ENCODE results near the gene TIMELESS. TPM values are rescaled to one million over a fixed set of nuclear protein-coding genes. Genes with fewer than 3 reads are reported as not detected.

Gene TIMELESS
- total RNA-seq, 4 donors from 2014 or later: 1.9 to 4.6 (median 2.5) TPM

DNA sequence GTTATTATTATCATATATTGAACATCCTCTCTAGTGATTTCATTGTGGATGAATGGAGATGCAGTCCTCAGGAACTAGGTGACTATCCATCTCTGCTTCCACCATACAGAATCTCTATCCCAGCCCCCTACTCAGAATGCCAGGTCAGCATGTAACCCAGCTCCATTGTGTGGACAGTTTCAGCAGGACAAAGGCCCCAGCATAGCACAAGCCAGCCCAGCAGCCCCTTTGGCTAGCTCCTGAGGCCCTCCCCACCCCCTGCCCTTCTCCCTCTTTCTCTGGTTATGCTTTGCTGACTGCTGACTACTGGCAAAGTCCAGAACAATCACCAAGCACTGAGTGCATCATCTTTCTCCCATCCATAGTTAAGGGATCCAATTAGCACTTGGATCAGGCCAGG is 13.3 kb upstream of the TIMELESS start:
- ATAC-seq: no peak
- in situ Hi-C loops (cut with MboI; ENCODE audit: low sequenced_read_pairs in 4 of 4): loop anchor here in 3 of 4 donors (10.0 to 25.0 kb wide), 4 partner anchors 98 to 275 kb away; partner anchors contain the start of genes APOF (in 1 of the 3), SMARCC2 (in 1 of the 3) and STAT2 (in 1 of the 3)
- no peaks in the 10 kb centered on the region for H3K27me3 ChIP-seq

DNA sequence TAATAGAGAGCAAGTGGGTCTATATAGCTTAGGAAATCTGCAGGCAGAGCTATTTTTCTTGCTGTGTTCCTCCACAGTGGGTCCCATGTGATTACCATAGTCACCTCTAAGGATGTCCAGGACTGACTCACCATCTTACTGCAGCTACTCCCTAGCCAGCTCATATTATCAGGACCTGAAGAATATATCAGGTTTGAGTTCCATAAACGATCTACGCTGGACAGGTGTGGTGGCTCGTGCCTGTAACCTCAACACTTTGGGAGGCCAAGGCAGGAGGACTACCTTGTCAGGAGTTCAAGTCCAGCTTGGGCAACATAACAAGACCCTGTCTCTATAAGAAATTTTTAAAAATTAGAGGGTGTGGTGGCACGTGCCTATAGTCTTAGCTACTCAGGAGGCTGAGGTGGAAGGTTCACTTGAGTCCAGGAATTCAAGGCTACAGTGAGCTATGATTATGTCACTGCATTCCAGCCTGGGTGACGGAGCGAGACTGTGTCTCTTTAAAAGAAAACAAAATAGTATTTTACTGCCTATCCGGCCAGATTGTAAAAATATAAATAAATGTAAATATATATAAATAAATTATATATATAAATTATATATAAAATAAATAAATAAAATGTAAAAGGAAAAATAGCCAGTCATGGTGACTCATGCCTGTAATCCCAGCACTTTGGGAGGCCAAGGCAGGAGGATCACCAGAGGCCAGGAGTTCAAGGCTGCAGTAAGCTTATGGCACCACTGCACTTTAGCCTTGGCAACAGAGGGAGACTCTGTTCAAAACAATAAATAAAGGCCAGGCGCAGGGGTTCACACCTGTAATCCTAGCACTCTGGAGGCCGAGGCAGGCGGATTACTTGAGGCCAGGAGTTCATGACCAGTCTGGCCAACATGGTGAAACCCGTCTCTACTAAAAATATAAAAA is 12.3 kb upstream of the TIMELESS start:
- no peaks in the 10 kb centered on the region for H3K27me3 ChIP-seq
- no peak overlapping the region for H3K4me3 ChIP-seq
- no peaks in the 10 kb centered on the region for H3K9me3 ChIP-seq
- intact Hi-C loops (cut with DNase I; ENCODE audit: low total_unique reads) (loop anchor here (10.0 kb wide), 1 partner anchor 237 kb away; the partner anchor contains the start of genes NABP2 and RNF41), in situ Hi-C loops (cut with MboI; ENCODE audit: low sequenced_read_pairs in 4 of 4) (loop anchor here in 3 of 4 donors (10.0 to 25.0 kb wide), 4 partner anchors 97 to 274 kb away; partner anchors contain the start of genes APOF (in 1 of the 3), SMARCC2 (in 1 of the 3) and STAT2 (in 1 of the 3))
- DNase-seq (no peak), ATAC-seq (no peak)
- no peaks in the 10 kb centered on the region for H3K4me1 ChIP-seq
- H3K36me3 ChIP-seq: no peaks in the 10 kb centered on the region
- TF ChIP-seq, protein P1, sequence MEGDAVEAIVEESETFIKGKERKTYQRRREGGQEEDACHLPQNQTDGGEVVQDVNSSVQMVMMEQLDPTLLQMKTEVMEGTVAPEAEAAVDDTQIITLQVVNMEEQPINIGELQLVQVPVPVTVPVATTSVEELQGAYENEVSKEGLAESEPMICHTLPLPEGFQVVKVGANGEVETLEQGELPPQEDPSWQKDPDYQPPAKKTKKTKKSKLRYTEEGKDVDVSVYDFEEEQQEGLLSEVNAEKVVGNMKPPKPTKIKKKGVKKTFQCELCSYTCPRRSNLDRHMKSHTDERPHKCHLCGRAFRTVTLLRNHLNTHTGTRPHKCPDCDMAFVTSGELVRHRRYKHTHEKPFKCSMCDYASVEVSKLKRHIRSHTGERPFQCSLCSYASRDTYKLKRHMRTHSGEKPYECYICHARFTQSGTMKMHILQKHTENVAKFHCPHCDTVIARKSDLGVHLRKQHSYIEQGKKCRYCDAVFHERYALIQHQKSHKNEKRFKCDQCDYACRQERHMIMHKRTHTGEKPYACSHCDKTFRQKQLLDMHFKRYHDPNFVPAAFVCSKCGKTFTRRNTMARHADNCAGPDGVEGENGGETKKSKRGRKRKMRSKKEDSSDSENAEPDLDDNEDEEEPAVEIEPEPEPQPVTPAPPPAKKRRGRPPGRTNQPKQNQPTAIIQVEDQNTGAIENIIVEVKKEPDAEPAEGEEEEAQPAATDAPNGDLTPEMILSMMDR (IDR thresholded peaks at IDR 0.05 in 4 of 5, conservative IDR thresholded peaks at IDR 0.05 in 1 of 5): no peak
- TF ChIP-seq POLR2A (IDR thresholded peaks at IDR 0.05): no peak
- H3K27ac ChIP-seq: no peak overlapping the region

More for the DNA sequence above, 13.3 kb upstream of the TIMELESS start:
- Histone ChIP-seq H3K36me3 (no peaks in the 10 kb centered on the region), H3K4me1 (no peaks in the 10 kb centered on the region), H3K9me3 (no peaks in the 10 kb centered on the region), H3K27ac (no peak overlapping the region), H3K4me3 (no peak overlapping the region)
- no peak for TF ChIP-seq POLR2A (IDR thresholded peaks at IDR 0.05)
- TF ChIP-seq, protein P1 (IDR thresholded peaks at IDR 0.05 in 4 of 5, conservative IDR thresholded peaks at IDR 0.05 in 1 of 5): no peak
- DNase-seq: no peak
- intact Hi-C loops (cut with DNase I; ENCODE audit: low total_unique reads): loop anchor here (10.0 kb wide), 1 partner anchor 238 kb away; the partner anchor contains the start of genes NABP2 and RNF41

DNA sequence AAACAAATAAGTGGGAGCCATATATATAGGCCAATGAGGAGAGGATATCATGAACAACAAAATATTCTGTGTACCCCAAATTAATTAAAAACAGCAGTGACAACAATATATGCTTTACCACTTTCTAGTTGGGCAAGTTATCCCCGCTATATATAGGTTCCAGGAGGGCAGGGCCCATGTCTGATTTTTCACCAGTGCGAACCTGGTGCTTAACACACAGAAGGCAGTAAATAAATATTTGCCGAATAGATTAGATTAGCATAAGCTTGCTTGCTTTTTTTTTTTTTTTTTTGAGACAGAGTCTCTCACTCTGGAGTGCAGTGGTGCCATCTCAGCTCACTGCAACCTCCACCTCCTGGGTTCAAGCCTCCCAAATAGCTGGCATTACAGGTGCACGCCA is 8.6 kb upstream of the TIMELESS start:
- Histone ChIP-seq H3K27me3 (no peaks in the 10 kb centered on the region), H3K27ac (no peak overlapping the region), H3K4me1 (no peaks in the 10 kb centered on the region), H3K4me3 (no peak overlapping the region), H3K36me3 (no peaks in the 10 kb centered on the region), H3K9me3 (no peaks in the 10 kb centered on the region)
- ATAC-seq (no peak), DNase-seq (no peak)
- intact Hi-C loops (cut with DNase I; ENCODE audit: low total_unique reads) (no loop called here), in situ Hi-C loops (cut with MboI; ENCODE audit: low sequenced_read_pairs in 4 of 4) (loop anchor here in 1 of 4 donors (25.0 kb wide), 1 partner anchor 271 kb away; the partner anchor contains the start of gene SMARCC2)
- TF ChIP-seq POLR2A (IDR thresholded peaks at IDR 0.05): no peak
- TF ChIP-seq, protein P1 (IDR thresholded peaks at IDR 0.05 in 4 of 5, conservative IDR thresholded peaks at IDR 0.05 in 1 of 5): no peak

DNA sequence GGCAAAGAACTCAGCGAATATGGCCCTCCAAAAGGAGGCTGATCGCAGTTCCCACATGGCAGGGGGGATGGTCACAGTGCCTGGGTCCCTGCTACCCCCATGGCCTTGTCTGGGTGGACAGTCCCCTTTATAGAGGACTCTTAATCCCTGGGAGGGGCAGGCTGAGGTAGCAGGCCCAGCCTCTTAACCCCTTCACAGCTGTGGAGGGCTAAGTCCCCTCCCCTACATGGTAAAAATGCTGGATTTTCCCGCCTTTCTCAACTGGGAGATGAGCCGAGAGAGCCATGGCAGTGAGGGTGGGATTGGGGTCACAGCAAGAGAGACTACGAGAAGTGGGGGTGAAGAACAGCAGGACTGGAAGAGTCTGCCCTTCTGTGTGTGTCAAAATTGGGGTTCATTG is 5.3 kb upstream of the TIMELESS start, which contains the start of gene MIP:
TSS of gene MIP (minus strand) at position 101 of the 400 bp plus-strand sequence. CDS start at position 57, 44 bp downstream.
- Histone ChIP-seq H3K4me1 (peaks cover 3 to 4% of the 10 kb centered on the region in 2 donors), H3K36me3 (no peaks in the 10 kb centered on the region), H3K27ac (no peak within 1 kb of the TSS), H3K4me3 (no peak within 1 kb of the TSS), H3K9me3 (no peaks in the 10 kb centered on the region), H3K27me3 (no peaks in the 10 kb centered on the region)
- DNase-seq: no peak
- intact Hi-C loops (cut with DNase I; ENCODE audit: low total_unique reads): no loop called here
- TF ChIP-seq, protein P1 (IDR thresholded peaks at IDR 0.05 in 4 of 5, conservative IDR thresholded peaks at IDR 0.05 in 1 of 5): no peak
- TF ChIP-seq POLR2A (IDR thresholded peaks at IDR 0.05): no peak
- in situ Hi-C loops (cut with MboI; ENCODE audit: low sequenced_read_pairs in 4 of 4): loop anchor here in 1 of 4 donors (25.0 kb wide), 1 partner anchor 267 kb away; the partner anchor contains the start of gene SMARCC2
- ATAC-seq: no peak

Data from gastrocnemius medialis (tissue), 4 donors.